HepG2 (cell line): ENCODE measurements around the gene HS3ST3B1.

Experiments used
- CTCF ChIP-seq: sonication (generic); formaldehyde crosslinking; IDR thresholded peaks from 2 replicates; pipeline ENCODE4 v1.5.0; 2020; ENCODE audit warnings: mild to moderate bottlenecking, missing genetic modification reagents, moderate library complexity
- IRF1 ChIP-seq: sonication (generic); formaldehyde crosslinking; IDR thresholded peaks from 2 replicates; pipeline ENCODE4 v1.4.0; 2020; ENCODE audit warnings: low read depth, mild to moderate bottlenecking, missing genetic modification reagents
- JUNB ChIP-seq: sonication (generic); formaldehyde crosslinking; IDR thresholded peaks from 2 replicates; pipeline ENCODE4 v1.8.0; 2022; ENCODE audit warnings: missing genetic modification reagents, mild to moderate bottlenecking, borderline replicate concordance
- JUND ChIP-seq: sonication (generic); formaldehyde crosslinking; IDR thresholded peaks from 2 replicates; pipeline ENCODE4 v1.8.0; 2022; ENCODE audit warnings: mild to moderate bottlenecking, missing genetic modification reagents
- LCORL ChIP-seq, 2 experiments: fragments of 450-650 bp in 1 of 2; sonication (generic) in 1 of 2; formaldehyde crosslinking in 1 of 2; IDR thresholded peaks; 2 replicates each; pipeline versions ENCODE4 v1.5.0 to v1.6.1; 2017 to 2020; ENCODE audit warnings: antibody characterized with exemption in 1 of 2, missing genetic modification reagents in 1 of 2
- NFYB ChIP-seq: sonication (generic); formaldehyde crosslinking; IDR thresholded peaks from 2 replicates; pipeline ENCODE4 v1.4.0; 2020; ENCODE audit warnings: missing genetic modification reagents
- POGK ChIP-seq: sonication (generic); formaldehyde crosslinking; conservative IDR thresholded peaks from 2 replicates; pipeline ENCODE4 v1.8.0; 2022; ENCODE audit warnings: mild to moderate bottlenecking, moderate library complexity, missing genetic modification reagents
- POLR2AphosphoS5 ChIP-seq: IDR thresholded peaks from 2 replicates; pipeline ENCODE4 v1.6.1; 2012; ENCODE audit warnings: low read depth, low read length
- ZBTB33 ChIP-seq: sonication (generic); formaldehyde crosslinking; IDR thresholded peaks from 2 replicates; pipeline ENCODE4 v1.4.0; 2020; ENCODE audit warnings: missing genetic modification reagents

GRCh38 chr17:14340857-14341754, 40.2 kb downstream of the HS3ST3B1 start:
- TF ChIP-seq IRF1 (no peak), JUND (CRISPR knock-in tag) (no peak), JUNB (CRISPR knock-in tag) (no peak), LCORL (IDR thresholded peaks at IDR 0.05) (no peak), LCORL (CRISPR knock-in tag; IDR thresholded peaks at IDR 0.05) (no peak), ZBTB33 (no peak), POLR2AphosphoS5 (no peak), CTCF (CRISPR knock-in tag) (no peak), POGK (no peak), NFYB (CRISPR knock-in tag) (no peak)
